Measurements from ENCODE around the gene DNAL4.
A peak's percentile ranks its signal among the peaks of the same experiment; 100 is the strongest.
"Not testable (repeated sequence)": the region's sequence is repeated elsewhere in the genome, so short reads cannot be mapped to it uniquely, and the experiment has no call there.

The DNAL4 gene

DNA sequence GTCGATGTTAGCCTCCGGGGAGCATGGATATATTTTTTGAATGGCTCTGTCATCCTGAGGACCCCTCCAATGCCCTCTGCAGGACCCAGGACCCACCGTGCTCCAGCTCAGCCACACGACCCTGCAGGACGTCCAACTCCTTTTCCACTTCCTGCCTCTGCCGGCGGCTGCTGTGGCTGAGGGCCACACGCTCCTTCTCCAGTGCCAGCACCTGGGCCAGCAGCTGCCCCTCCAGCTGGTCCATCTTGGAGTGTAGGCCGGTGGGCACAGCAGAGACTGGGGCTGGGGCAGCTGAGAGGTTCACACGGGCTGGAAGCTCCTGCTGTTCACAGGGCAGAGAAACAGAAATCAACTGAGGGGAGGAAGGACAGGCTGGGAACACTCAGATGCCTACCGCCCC is 34.2 kb upstream of the DNAL4 start:
- DNase-seq (ENCODE audit: extremely low read depth in 1 of 2, low read depth in 1 of 2) = no peak

DNA sequence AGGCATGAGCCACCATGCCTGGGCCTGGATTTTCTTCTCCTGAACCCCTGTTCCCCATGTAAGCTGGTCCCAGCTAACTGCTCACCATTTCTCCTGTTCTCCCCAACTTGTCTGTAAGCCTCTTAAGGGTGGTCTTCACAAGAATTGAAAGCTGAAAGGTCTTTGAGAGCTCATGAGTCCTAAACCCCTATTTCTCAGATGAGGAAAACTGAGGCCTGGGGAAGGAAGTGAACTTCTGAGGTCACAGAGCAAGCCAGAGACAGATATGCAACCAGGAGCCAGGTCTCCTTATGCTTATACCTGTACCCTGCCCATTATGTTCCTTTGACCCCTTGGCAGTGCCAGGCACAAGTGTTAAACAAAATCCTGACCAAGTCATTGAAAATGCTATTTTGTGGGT is 33.6 kb upstream of the DNAL4 start:
- DNase-seq (ENCODE audit: extremely low read depth in 1 of 2, low read depth in 1 of 2) = no peak

DNA sequence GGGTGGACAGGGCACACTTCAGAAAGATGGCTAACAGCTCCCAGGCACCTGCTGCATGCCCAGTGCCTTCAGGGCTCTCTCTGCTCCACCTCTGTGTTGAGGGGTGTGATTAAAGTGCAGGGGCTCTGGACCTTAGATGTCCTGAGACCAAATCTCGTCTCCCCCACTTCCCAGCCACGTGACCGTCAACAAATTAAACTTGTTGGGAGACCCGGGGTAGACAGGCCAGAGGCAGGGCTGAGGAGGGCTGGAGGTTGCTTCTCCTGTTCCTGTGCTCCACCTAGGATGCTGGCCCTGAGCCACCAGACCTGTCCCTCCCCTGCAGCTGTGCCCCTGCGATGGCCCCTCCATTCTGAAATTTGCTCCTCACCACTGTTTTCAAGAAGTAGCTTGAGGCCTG is 32.9 kb upstream of the DNAL4 start:
- DNase-seq (ENCODE audit: extremely low read depth in 1 of 2, low read depth in 1 of 2) = no peak

DNA sequence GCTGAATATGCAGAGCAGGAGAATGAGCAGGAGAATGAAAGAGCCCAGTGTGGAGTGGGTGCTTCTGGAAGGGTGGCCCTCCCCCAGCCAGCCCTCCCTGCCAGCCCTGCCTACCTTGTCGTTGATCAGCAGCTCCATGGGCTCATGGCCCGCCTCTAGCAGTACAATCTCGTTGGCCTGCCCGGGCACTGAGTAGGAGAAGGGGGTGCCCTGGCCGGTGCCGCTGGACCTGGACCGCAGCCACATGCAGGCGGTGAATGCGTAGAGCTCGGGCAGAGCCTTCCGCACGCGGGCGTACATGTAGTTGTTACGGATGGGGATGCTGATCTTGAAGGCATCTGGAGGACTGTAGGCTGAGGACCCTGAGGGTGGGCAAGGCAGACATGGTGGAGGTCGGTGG is 32.4 kb upstream of the DNAL4 start:
- DNase-seq (ENCODE audit: extremely low read depth in 1 of 2, low read depth in 1 of 2) = no peak

DNA sequence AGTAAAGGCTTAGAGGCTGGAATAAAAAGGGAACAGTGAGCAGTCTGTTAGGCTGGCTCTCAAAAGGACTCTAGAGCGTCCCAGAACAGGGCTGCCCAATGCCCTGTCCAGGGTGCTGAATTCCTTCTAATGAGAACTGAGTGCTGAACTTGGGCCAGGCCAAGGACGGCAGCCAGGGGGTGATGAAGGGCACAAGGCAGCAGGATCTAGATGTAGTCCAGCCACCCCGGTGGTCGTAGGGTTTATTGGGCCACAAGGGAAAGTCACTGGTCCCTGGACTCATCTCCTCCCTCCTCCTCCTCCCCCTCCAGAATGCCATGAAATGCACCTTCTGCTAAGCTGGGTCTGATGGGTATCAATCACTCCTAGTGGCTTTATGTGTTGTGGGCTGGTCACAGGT is 30.6 kb upstream of the DNAL4 start:
- DNase-seq (ENCODE audit: extremely low read depth in 1 of 2, low read depth in 1 of 2) = peak in 1 of 2 donors; percentile 14

DNA sequence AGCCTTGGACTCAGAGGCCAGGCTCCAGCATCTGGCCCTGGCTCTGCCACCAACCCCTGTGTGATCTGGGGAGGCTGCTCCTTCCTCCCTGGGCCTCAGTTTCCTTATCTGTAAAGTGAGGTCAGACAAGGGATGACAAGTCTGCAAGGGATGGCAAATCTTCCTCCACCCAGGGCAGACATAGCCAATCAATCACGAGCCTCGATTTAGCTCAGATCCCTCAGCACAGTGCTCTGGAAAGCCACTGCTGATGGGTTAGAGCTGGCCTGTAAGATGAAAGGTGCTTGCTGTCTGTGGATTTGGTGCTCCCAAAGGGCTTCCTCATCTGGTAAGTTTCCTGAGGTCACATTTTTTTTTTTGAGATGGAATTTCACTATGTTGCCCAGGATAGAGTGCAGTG is 29.7 kb upstream of the DNAL4 start:
- DNase-seq (ENCODE audit: extremely low read depth in 1 of 2, low read depth in 1 of 2) = no peak

DNA sequence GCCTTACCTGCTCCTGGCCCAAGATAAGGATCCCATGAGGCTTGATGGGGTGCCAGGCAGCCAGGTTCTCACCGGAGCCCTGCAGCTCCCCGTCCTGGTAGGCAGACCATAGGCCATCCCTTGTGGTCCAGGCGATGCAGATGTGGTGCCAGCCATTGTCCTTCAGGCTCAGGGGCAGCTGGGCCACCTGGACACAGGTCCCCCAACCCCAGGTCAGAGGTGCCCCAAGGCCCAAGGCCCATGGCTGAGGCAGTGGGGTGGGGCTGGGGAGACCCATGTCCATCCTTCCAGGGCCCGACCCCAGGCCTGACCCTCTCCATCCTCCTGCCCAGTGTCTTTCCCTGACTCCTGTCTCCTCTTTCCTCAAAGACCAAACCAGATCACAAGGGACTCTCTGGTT is 29.1 kb upstream of the DNAL4 start:
- DNase-seq (ENCODE audit: extremely low read depth in 1 of 2, low read depth in 1 of 2) = no peak

DNA sequence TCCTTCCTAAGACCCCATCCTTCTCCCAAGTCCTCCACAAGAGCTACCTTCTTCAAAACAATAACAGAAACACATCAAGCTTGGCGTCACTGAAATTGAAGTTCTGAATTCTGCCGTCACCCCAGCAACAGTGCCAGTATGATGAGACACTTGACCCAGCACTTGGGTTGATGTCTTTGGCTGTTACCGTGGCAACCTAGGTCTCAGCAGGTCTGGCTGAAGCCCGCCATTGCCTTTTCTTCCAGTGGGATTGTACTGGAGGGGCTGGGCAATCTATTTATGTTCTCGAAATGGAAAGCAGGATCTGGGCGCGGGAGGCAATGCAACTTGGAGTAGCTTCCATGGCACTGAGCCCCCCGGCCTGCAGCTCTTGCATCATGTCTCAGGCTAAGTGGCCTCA is 26.1 kb upstream of the DNAL4 start:
- no peak for DNase-seq (ENCODE audit: extremely low read depth in 1 of 2, low read depth in 1 of 2)

DNA sequence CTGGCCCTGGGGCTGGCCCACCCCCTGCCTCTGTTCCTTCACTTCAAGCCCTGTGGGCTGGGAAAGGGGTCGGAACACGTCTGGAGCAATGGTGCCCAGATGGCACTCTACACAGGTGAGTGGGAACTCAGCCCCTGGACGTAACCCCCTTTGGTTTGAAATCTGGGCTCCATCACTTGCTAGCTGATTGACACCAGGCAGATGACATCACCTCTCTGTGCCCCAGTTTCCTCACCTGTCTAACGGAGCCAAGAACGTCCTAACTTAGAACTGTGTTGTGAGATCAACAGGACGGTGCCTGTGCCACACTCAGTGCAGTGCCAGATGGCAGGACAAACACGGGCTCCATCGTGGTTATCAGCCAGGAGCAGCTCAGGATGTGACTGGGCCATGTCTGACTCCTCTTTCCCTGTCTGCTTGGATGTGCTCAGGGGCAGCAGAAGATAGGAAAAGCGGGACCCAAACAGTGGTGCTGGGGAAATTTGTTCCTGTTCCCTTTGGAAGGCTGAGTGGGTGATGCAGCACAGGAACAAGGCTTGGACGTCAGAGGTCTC is 25.5 kb upstream of the DNAL4 start:
- DNase-seq (ENCODE audit: extremely low read depth in 1 of 2, low read depth in 1 of 2) = no peak

DNA sequence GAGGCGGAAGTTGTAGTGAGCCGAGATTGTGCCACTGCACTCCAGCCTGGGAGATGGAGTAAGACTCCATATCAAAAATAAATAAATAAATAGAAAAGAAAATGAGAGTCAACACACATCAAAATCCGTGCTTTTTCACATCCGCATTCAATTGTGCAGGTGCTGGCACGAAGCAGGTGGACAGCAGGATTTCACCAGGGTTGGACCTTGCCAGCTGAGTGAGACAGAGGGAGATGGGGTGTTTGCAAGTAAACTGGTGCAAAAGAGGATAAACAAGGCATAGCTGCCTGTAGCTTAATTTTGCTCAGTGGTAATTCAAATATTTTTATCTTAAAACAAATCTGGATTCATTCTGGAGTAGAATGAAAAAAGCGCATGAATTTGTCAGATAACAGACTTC is 23.3 kb upstream of the DNAL4 start:
- DNase-seq (ENCODE audit: extremely low read depth in 1 of 2, low read depth in 1 of 2) = no peak

DNA sequence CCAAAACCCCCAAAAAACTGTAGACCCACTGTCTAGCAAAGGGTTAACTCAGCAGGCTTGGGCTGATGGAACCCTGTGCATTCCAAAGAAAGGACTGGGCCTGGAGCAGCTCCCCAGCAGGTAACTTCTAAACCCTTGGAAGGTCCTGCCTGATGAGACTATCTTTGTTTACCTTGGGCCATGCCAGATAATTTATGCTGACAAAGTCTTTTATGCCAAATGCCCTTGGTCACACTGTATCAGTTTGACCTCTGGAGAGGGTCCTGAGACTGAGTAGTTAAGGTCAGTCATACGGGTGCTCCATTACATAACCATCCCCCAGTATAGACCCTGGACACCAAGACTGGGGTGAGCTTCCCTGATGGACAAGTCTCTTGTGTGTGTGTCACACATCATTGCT is 21.9 kb upstream of the DNAL4 start:
- DNase-seq (ENCODE audit: extremely low read depth in 1 of 2, low read depth in 1 of 2) = no peak

DNA sequence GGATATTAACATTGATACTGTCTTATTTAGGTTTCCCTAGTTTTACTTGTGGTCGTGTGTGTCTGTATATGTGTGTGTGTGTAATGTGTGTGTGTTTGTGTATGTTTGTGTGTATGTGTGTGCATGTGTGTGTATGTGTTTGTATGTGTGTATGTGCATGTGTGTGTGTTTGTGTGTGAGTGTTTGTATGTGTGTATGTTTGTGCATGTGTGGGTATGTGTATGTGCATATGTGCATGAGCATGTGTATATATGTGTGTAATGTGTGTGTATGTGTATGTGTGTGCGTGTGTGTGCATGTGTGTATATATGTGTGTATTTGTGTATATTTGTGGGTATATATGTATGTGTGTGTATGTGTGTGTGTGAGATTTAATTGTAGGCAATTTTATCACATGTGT is 17.3 kb upstream of the DNAL4 start:
- no peak for DNase-seq (ENCODE audit: extremely low read depth in 1 of 2, low read depth in 1 of 2)

DNA sequence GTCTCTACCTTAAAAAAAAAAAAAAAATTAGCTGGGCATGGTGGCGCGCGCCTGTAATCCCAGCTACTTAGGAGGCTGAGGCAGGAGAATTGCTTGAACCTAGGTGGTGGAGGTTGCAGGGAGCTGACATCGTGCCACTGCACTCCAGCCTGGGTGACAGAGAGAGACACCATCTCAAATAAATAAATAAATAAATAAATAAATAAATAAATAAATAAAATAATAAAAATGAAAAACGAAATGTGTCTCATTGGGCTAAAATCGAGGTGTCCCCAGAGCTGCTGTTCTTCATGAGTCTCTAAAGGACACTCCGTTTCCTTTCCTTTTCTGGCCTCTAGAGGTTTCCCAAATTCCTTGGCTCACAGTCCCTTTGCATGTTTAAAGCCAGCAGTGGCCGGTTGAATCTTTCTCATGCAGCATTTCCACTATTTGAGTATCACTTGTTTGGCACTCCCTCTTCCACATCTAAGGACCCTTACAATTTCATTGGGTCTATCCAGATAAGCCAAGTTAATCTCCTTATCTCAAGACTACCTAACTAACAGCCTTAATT is 11.2 kb upstream of the DNAL4 start:
- not testable (repeated sequence) for DNase-seq (ENCODE audit: extremely low read depth in 1 of 2, low read depth in 1 of 2)

DNA sequence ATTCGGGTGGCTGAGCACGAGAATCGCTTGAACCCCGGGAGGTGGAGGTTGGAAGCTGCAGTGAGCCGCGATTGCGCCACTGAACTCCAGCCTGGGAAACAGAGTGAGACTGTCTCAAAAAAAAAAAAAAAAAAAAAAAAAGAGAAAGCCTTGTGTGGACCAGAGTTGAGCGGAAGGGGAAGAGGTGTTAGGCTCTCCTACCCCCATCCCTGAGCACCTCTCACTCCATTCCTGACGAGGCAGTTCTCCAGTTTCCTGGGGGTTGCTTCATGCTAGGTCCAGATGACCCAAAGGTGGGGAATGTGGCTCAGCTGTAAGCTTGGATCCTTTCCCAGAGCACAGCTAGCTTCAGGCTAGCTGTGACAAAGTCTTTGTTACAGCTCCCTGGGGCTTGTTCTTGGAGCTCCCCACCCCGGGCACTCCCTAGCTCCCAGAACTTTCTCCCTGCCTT is 8.8 kb upstream of the DNAL4 start:
- no peak for DNase-seq (ENCODE audit: extremely low read depth in 1 of 2, low read depth in 1 of 2)

DNA sequence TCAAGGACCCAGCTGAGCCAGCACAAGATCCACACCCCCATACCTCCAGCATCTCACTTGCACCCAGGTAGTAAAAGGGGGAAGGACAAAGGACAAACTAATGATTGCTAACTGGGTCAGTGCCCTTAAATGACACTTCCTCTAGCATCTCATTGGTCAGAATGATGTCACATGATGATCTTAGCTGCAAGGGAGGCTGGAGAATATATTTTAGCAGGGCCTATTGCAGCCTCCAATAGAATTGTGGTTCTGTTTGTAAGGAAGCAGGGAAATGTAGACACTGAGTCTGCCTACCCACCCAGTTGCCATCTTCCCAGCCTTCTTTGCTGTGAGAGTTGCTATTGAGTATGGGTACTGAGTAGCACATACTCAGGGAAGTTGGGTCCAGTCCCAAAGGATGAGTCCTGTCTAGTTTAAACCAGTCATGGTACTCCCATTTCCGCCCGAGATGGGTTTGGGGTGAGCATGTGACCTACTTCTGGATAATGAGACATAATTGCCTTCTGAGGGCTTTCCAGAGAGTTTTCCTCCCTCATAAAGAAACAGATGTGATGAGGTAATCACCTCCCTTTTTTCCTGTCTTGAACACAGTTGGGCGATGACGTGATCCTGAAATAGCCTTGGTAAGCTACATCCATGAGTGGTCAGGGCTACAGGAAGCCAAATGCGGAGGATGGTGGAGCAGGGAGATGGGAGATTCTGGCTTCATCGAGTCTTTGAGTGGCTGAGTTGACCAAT is 5.5 kb upstream of the DNAL4 start:
- no peak for DNase-seq (ENCODE audit: extremely low read depth in 1 of 2, low read depth in 1 of 2)

DNA sequence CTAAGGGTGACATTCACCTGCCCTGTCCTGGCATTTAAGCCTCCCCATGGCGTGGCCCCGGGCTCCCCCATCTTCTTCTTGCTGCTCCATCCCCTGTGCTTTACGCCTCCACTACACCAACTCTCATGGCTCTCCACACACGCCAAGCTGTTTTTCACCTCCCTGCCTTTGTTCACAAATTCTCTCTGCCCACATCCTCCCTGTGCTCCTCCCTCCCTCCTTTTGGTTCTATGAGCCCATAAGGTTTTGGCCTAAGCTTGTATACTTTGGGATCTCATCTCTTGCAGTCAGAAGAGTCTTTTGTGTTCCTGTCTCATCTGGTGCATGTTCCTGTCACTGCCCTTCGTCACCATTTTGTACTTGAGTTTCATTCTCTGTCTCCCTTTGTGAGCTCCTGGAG is 4.6 kb upstream of the DNAL4 start:
- DNase-seq (ENCODE audit: extremely low read depth in 1 of 2, low read depth in 1 of 2) = no peak

DNA sequence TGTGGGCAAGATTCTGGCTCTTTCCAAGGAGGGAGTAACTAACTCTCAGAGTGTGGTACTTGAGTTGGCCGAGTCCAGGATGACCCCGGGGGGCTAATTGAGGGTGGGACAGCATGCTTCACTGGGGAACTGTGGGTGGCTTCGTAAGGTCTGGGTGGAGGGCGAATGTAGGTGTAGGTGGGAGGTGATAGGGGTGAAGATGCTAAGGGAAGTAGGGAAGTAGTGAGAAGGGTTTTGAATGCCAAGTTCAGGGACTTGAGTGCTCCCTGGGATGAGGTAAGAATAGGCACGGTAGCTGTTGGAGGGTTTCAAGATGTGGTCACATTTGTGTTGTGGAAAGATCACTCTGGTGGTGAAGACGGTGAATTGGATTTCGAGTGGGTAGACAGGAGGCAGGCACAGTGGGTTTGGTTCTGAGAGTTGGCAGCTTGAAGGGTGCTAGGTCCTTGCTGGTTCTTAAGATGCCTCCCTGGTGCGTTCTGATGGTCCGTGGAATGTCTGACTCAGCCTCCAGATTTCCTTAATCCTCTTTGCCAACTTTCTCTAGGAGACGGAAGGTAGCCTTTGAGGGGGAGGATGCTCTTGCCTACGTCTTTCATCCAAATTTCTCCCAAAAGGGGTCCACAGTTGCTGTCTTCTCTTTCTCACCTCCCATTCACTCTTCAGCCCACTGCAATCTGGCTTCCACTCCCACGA is 2.5 kb upstream of the DNAL4 start:
- DNase-seq (ENCODE audit: extremely low read depth in 1 of 2, low read depth in 1 of 2) = no peak

DNA sequence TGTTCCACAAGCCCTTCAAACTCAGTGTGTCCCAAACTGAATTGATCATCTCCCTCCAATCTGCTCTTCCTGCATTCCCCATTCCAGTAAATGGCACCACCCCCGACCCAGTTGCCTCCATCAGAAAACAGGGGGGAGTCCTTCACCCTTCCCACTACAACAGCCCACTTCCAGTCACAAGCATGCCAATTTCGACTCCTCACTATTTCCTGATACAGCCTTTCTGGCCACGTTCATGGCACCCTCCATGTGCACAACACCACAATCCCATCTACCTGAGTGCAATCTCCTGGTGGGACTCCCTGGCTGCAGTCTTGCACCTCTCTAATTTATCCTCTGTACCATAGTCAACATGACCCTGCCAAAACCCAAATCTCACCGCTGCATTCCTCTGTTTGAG is 1.6 kb upstream of the DNAL4 start:
- DNase-seq (ENCODE audit: extremely low read depth in 1 of 2, low read depth in 1 of 2) = no peak

DNA sequence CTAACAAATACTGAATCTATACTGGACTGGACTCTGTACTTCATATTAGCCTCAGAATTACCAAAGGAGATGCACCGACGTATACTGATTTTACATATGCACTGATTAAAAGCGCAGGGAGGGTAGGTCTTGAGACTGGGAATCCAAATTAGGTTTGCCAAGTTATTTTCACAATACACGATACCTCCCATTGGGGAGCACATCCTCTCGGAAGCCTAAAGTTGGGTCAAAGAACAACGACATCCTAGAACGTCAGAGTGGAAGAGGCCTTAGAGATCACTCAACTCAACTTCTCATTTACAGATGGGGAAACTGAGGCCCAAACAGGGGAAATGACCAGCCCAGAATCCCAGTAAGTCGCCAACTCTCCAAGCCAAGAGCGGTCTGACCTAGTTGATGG is 626 bp downstream of the DNAL4 start:
- no peak for DNase-seq (ENCODE audit: extremely low read depth in 1 of 2, low read depth in 1 of 2)

DNA sequence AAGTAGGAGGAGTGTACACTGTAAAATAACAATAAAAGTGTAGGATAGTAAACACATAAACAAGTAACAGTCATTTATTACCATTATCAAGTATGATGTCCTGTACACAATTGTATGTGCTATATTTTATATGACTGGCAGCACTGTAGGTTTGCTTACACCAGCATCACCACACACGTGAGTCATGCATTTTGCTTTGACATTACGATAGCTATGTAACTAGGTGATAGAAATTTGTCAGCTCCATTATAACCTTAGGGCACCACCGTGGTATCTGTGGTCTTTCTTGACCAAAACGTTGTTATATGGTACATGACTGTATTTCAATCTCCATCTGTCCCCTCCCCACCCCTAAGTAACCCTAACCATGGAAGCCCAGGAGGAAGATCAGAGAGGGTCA is 1.1 kb downstream of the DNAL4 start:
- no peak for DNase-seq (ENCODE audit: extremely low read depth in 1 of 2, low read depth in 1 of 2)

DNA sequence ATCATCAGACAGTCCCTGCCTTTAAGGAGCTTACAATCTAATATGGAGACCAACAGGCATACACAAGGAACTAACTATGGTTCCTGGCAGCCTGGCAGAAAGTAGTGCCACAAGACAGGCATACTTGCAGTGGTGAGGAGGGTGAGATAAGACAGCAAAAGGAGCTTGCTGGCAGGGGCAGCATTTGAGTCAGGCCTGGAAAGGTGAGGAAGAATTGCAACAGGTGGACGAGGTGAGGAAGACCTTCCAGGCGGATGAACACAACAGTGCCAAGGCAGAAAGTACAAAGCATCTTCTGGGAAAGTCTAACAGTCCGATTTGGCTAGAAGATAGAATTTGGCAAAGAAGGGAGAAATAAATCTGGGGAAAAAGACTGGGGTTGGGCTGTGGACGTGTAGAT is 4.3 kb downstream of the DNAL4 start:
- no peak for DNase-seq (ENCODE audit: extremely low read depth in 1 of 2, low read depth in 1 of 2)

DNA sequence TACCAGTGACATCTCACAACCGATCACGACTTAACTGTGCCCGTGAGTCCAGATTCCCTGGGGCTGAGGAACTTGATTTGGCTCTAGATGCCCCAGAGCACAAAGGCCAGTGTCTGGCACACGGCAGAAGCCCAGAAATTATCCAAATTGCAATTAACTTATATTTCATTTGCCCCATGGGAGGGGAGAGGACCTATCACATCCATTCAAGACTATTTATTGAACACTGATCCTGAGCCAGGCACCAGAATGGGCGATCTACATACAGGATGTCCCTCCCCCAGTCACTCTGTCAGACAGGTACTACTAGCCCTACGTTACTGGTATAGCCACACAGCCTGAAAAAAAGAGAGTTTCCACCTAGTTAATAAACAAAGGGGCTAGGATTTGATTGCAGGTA is 5.1 kb downstream of the DNAL4 start:
- DNase-seq (ENCODE audit: extremely low read depth in 1 of 2, low read depth in 1 of 2) = no peak
